ENCODE measurements around the gene GRIPAP1. TPM values are rescaled to one million over a fixed set of nuclear protein-coding genes. Genes with fewer than 3 reads are reported as not detected.

GRIPAP1 gene
- total and polyA plus RNA-seq, 2 donors (not counting 3 experiments of a cell fraction or from before 2014, with no cell fraction given): 25.3 to 49.4 TPM

DNA sequence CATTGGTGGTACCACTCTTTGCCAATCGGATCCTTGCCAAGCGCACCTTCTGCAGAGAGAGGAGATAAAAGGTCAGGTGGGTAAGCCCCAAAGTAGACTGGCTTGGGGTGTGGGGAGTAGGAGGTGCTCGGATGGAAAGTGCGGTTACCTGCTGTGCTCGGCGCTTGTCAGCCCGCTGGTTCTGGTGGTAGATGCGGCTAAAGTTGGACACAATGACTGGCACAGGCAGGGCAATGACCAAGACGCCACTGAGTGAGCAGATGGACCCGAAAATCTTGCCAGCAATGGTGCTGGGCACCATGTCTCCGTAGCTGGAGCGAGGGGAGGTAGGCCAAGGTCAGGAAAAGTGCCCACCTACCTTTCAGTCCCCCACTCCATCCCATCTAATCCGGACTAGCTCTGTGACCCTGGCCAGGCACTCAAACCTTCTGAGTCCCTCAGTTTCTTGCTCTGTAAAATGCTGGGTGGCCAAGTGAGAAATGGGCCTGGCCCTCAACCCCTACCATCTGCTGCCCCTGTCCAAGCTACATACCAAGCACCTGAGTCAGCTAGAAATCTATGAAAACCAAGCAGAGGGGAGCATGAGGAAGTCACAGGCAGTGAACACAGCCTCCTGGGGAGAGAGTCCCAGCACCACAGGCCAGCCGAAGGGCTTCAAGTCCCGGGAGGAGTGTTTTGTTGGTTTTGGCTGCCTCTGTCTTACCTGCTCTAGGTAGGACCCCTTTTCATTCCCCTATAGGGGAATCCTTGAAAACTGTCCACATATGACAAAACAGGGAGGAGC lies 35.1 kb downstream of the GRIPAP1 start:
- no peaks in the 10 kb centered on the region for H3K9me1 ChIP-seq (replicated peaks; ENCODE audit: control insufficient read depth, extremely low read depth, insufficient read depth, low read length)
- ChIA-PET CTCF (no interaction called here), POLR2A (no interaction called here)
- TF ChIP-seq JUN (IDR thresholded peaks at IDR 0.05; ENCODE audit: borderline replicate concordance, insufficient read depth, insufficient read length, low read depth): no peak
- no peak for TF ChIP-seq EZH2 (IDR thresholded peaks at IDR 0.05; ENCODE audit: borderline replicate concordance, low read depth, low read length, severe bottlenecking)
- TF ChIP-seq GATA2 (IDR thresholded peaks at IDR 0.05; ENCODE audit: insufficient read depth, insufficient read length, low read depth, low read length): no peak
- TF ChIP-seq FOS (IDR thresholded peaks at IDR 0.05; ENCODE audit: borderline replicate concordance, insufficient read depth, low read length): no peak
- TF ChIP-seq, protein P1, sequence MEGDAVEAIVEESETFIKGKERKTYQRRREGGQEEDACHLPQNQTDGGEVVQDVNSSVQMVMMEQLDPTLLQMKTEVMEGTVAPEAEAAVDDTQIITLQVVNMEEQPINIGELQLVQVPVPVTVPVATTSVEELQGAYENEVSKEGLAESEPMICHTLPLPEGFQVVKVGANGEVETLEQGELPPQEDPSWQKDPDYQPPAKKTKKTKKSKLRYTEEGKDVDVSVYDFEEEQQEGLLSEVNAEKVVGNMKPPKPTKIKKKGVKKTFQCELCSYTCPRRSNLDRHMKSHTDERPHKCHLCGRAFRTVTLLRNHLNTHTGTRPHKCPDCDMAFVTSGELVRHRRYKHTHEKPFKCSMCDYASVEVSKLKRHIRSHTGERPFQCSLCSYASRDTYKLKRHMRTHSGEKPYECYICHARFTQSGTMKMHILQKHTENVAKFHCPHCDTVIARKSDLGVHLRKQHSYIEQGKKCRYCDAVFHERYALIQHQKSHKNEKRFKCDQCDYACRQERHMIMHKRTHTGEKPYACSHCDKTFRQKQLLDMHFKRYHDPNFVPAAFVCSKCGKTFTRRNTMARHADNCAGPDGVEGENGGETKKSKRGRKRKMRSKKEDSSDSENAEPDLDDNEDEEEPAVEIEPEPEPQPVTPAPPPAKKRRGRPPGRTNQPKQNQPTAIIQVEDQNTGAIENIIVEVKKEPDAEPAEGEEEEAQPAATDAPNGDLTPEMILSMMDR (IDR thresholded peaks at IDR 0.05; ENCODE audit: extremely low read depth in 1 of 2, insufficient read depth in 1 of 2, low read depth in 1 of 2, low read length in 2 of 2): no peak
- no peak for TF ChIP-seq MAX (IDR thresholded peaks at IDR 0.05; ENCODE audit: insufficient read depth, insufficient read length)
- TF ChIP-seq POLR2AphosphoS5 (IDR thresholded peaks at IDR 0.05; ENCODE audit: insufficient read depth, low read depth, low read length): no peak
- no peak for TF ChIP-seq MYC (IDR thresholded peaks at IDR 0.05; ENCODE audit: low read depth, low read length)
- TF ChIP-seq POLR2A (IDR thresholded peaks at IDR 0.05; ENCODE audit: low read depth, low read length): no peak
- FAIRE-seq (no peak), DNase-seq (ENCODE audit: low read depth, low spot score) (no peak)
- dilution Hi-C loops (cut with MboI; ENCODE audit: extremely low pct_ligation_motif_present, low sequenced_read_pairs): no loop called here
- no peaks in the 10 kb centered on the region for H3K27me3 ChIP-seq (ENCODE audit: control insufficient read depth in 2 of 2, insufficient read depth in 2 of 2, low read length in 2 of 2)
- no peak overlapping the region for H3K4me3 ChIP-seq (replicated peaks in 1 of 3; ENCODE audit: insufficient read depth in 1 of 3, low read depth in 1 of 3, low read length in 3 of 3)
- BruUV-seq (replicated peaks): no TSS peak
- no peak overlapping the region for H3K9ac ChIP-seq (replicated peaks; ENCODE audit: extremely low read depth, insufficient read depth, low read length)
- no peaks in the 10 kb centered on the region for H3K79me2 ChIP-seq (ENCODE audit: control insufficient read depth, insufficient read depth, low read length)
- no peak overlapping the region for H2AFZ ChIP-seq (ENCODE audit: low read depth, low read length)
- intact Hi-C loops (cut with micrococcal nuclease): no loop called here
- H3K27ac ChIP-seq (ENCODE audit: insufficient read depth, low read depth, low read length): no peak overlapping the region
- no peaks in the 10 kb centered on the region for H3K36me3 ChIP-seq (ENCODE audit: control insufficient read depth in 2 of 2, extremely low read depth in 1 of 2, insufficient read depth in 2 of 2, low read length in 2 of 2)
- H4K20me1 ChIP-seq (replicated peaks; ENCODE audit: control insufficient read depth, extremely low read depth, insufficient read depth, low read length): no peaks in the 10 kb centered on the region
- no peak overlapping the region for H3K4me2 ChIP-seq (ENCODE audit: insufficient read depth, low read length)
- H3K4me1 ChIP-seq (ENCODE audit: control insufficient read depth, extremely low read depth, insufficient read depth, low read length): peaks cover 4% of the 10 kb centered on the region
- H3K9me3 ChIP-seq (replicated peaks; ENCODE audit: control insufficient read depth, insufficient read depth, low read length): no peaks in the 10 kb centered on the region

Data from endothelial cell of umbilical vein (primary cell).